HFFc6 (cell line): ENCODE data around the gene HIPK2. TPM values are rescaled to one million over a fixed set of nuclear protein-coding genes. Genes with fewer than 3 reads are reported as not detected.

Experiments used
- DNase-seq: peaks from one replicate; pipeline ENCODE4 v3.0.0-alpha.2; 2018
- H3K27ac Mint-ChIP-seq: 2 replicates; pipeline ENCODE4 v1.8.0; 2020; ENCODE audit warnings: mild to moderate bottlenecking, mixed read lengths
- H3K27me3 Mint-ChIP-seq: 2 replicates; pipeline ENCODE4 v1.8.0; 2021; ENCODE audit warnings: mild to moderate bottlenecking, moderate library complexity, mixed read lengths; ENCODE audit not compliant: insufficient read depth
- H3K36me3 Mint-ChIP-seq: 2 replicates; pipeline ENCODE4 v1.8.0; 2021; ENCODE audit warnings: low read depth, mixed read lengths
- H3K4me1 Mint-ChIP-seq: 2 replicates; pipeline ENCODE4 v1.8.0; 2020; ENCODE audit warnings: low read depth, mixed read lengths
- H3K4me3 Mint-ChIP-seq: 2 replicates; pipeline ENCODE4 v1.8.0; 2020; ENCODE audit warnings: mild to moderate bottlenecking, moderate library complexity, mixed read lengths
- H3K9me3 Mint-ChIP-seq: 2 replicates; pipeline ENCODE4 v1.8.0; 2020; ENCODE audit warnings: mild to moderate bottlenecking, mixed read lengths
- total RNA-seq, 6 experiments: library from RNA; stranded (reverse); fragmentation: NEBNext Ultra II Directional; extraction: Animal tissue kit (Norgen Biotek cat#: 25700); gene quantifications; 2 replicates in 1 of 6; 3 replicates in 5 of 6; pipeline ENCODE4 v1.2.3, GENCODE V29; 2021
- TF ChIP-seq, protein P1 (sequence below): fragments of 200-600 bp; sonication (generic); IDR thresholded peaks from 2 replicates; pipeline ENCODE4 v1.5.0; 2021; ENCODE audit warnings: antibody characterized with exemption, mild to moderate bottlenecking

Gene HIPK2
- total RNA-seq, 6 experiments from 2014 or later, result 14.6 to 33.4 (median 31.4) TPM

DNA sequence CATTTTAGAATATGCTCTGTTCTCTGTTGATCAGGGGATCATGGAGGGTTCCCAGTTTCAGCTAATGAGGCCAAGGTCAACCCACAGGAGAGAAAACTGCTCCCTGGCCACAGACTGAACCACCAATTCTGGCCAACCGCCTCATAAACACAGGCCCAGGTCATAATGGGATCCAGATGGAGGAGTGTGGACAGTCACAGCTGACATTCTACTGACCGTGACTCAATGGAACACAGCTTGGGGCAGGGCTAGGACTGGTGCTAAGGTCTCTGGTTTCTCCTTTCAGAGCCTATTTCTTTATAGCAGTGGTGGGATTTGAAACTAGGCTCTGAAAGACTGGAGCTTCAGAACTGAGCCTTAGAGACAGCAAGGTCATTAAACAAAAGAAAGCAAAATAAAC, 68.3 kb downstream of the HIPK2 start:
- Mint-ChIP-seq H3K9me3 (no peaks in the 10 kb centered on the region), H3K4me1 (peaks cover 21% of the 10 kb centered on the region), H3K36me3 (peaks cover 45% of the 10 kb centered on the region), H3K27me3 (peaks cover 6% of the 10 kb centered on the region), H3K27ac (peak overlapping the region; percentile 30), H3K4me3 (peak overlapping the region; percentile 44)
- TF ChIP-seq, protein P1, sequence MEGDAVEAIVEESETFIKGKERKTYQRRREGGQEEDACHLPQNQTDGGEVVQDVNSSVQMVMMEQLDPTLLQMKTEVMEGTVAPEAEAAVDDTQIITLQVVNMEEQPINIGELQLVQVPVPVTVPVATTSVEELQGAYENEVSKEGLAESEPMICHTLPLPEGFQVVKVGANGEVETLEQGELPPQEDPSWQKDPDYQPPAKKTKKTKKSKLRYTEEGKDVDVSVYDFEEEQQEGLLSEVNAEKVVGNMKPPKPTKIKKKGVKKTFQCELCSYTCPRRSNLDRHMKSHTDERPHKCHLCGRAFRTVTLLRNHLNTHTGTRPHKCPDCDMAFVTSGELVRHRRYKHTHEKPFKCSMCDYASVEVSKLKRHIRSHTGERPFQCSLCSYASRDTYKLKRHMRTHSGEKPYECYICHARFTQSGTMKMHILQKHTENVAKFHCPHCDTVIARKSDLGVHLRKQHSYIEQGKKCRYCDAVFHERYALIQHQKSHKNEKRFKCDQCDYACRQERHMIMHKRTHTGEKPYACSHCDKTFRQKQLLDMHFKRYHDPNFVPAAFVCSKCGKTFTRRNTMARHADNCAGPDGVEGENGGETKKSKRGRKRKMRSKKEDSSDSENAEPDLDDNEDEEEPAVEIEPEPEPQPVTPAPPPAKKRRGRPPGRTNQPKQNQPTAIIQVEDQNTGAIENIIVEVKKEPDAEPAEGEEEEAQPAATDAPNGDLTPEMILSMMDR, result no peak
- DNase-seq, result peak; percentile 89

- Mint-ChIP-seq H3K4me1 (peaks cover 21% of the 10 kb centered on the region), H3K27ac (no peak overlapping the region), H3K27me3 (peaks cover 6% of the 10 kb centered on the region), H3K36me3 (peaks cover 41% of the 10 kb centered on the region), H3K9me3 (no peaks in the 10 kb centered on the region), H3K4me3 (no peak overlapping the region)
- no peak for DNase-seq
- TF ChIP-seq, protein P1, result no peak
Measured at GRCh38 chr7:139708541-139708940, 69.3 kb downstream of the HIPK2 start.

- Mint-ChIP-seq H3K36me3 (peaks cover 32% of the 10 kb centered on the region), H3K4me1 (peaks cover 21% of the 10 kb centered on the region), H3K4me3 (no peak overlapping the region), H3K9me3 (no peaks in the 10 kb centered on the region), H3K27ac (no peak overlapping the region), H3K27me3 (peaks cover 2% of the 10 kb centered on the region; the same call in 1 of the 2 replicates)
- TF ChIP-seq, protein P1, result no peak
- no peak for DNase-seq
Measured at GRCh38 chr7:139706837-139707236, 71.0 kb downstream of the HIPK2 start.

GRCh38 chr7:139704308-139704879, 73.4 kb downstream of the HIPK2 start:
- TF ChIP-seq, protein P1, result no peak
- DNase-seq, result no peak
- Mint-ChIP-seq H3K4me3 (no peak overlapping the region), H3K4me1 (peaks cover 7% of the 10 kb centered on the region), H3K9me3 (no peaks in the 10 kb centered on the region), H3K27ac (no peak overlapping the region), H3K27me3 (peaks cover 7% of the 10 kb centered on the region), H3K36me3 (peaks cover 27% of the 10 kb centered on the region)

GRCh38 chr7:139703487-139704307, 74.1 kb downstream of the HIPK2 start:
- H3K36me3 Mint-ChIP-seq, result peaks cover 29% of the 10 kb centered on the region
- no peak overlapping the region for H3K27ac Mint-ChIP-seq
- H3K27me3 Mint-ChIP-seq, result peaks cover 7% of the 10 kb centered on the region
- H3K9me3 Mint-ChIP-seq, result no peaks in the 10 kb centered on the region
- no peak for DNase-seq
- TF ChIP-seq, protein P1, result no peak
- no peak overlapping the region for H3K4me3 Mint-ChIP-seq
- H3K4me1 Mint-ChIP-seq, result no peaks in the 10 kb centered on the region
